Measurements from ENCODE around the gene DCDC2B. TPM values are rescaled to one million over a fixed set of nuclear protein-coding genes. Genes with fewer than 3 reads are reported as not detected.

DCDC2B gene
- total RNA-seq, 2 donors from 2014 or later = not detected

Other genes with a start within 250 kb of the DCDC2B start
- gene KHDRBS1, start 195.2 kb upstream of the DCDC2B start, total RNA-seq = 100 to 1,000 TPM; 201 to 235 TPM
- 10 to 100 TPM; 11.0 to 20.3 TPM for gene TMEM39B, start 136.2 kb upstream of the DCDC2B start, total RNA-seq
- gene KPNA6, start 101.0 kb upstream of the DCDC2B start, total RNA-seq = 100 to 1,000 TPM in 1 of 2 donors, 10 to 100 TPM in 1; 95.4 to 119 TPM
- gene TXLNA, start 29.4 kb upstream of the DCDC2B start, total RNA-seq = 10 to 100 TPM; 38.3 to 39.4 TPM
- 10 to 100 TPM in 1 of 2 donors, 1 to 10 TPM in 1; 9.2 to 11.1 TPM for gene CCDC28B, start 8.5 kb upstream of the DCDC2B start, total RNA-seq
- 1 to 10 TPM; 4.7 to 6.3 TPM for gene IQCC, start 3.4 kb upstream of the DCDC2B start, total RNA-seq
- 10 to 100 TPM; 35.1 to 35.5 TPM for gene TMEM234, start 13.3 kb downstream of the DCDC2B start, total RNA-seq
- 100 to 1,000 TPM; 194 to 198 TPM for gene EIF3I, start 13.3 kb downstream of the DCDC2B start, total RNA-seq
- 1 to 10 TPM; 1.1 to 2.9 TPM for gene FAM167B, start 38.1 kb downstream of the DCDC2B start, total RNA-seq
- gene LCK, start 42.2 kb downstream of the DCDC2B start, total RNA-seq = 1 to 10 TPM; 1.8 to 4.4 TPM
- gene HDAC1, start 83.0 kb downstream of the DCDC2B start, total RNA-seq = 100 to 1,000 TPM; 150 to 160 TPM
- gene MARCKSL1, start 127.1 kb downstream of the DCDC2B start, total RNA-seq = 100 to 1,000 TPM; 484 to 543 TPM
- gene FAM229A, start 153.4 kb downstream of the DCDC2B start, total RNA-seq = 1 to 10 TPM; 6.8 to 8.4 TPM
- 1 to 10 TPM; 3.4 to 6.4 TPM for gene TSSK3, start 153.4 kb downstream of the DCDC2B start, total RNA-seq
- gene BSDC1, start 185.4 kb downstream of the DCDC2B start, total RNA-seq = 10 to 100 TPM; 61.7 to 68.3 TPM

All from endodermal cell (in vitro differentiated cells).